BJ (cell line): Measurements from ENCODE around the gene ATE1. TPM values are rescaled to one million over a fixed set of nuclear protein-coding genes. Genes with fewer than 3 reads are reported as not detected.

ENCODE experiments used
- CTCF ChIA-PET: fragments of 350-600 bp; formaldehyde crosslinking; extraction: SDS; loops from one replicate; lab custom pipeline; 2021; ENCODE audit warnings: antibody characterized with exemption, inconsistent platforms; lab: Yijun Ruan, JAX
- POLR2A ChIA-PET: fragments of 300-600 bp; sonication (Branson Sonifier 250); formaldehyde crosslinking; extraction: SDS; loops from one replicate; lab custom pipeline; 2021; ENCODE audit warnings: antibody characterized with exemption; lab: Charles Lee
- DNase-seq: peaks from one replicate; pipeline ENCODE4 v3.0.0-alpha.2; 2011; ENCODE audit warnings: low read depth
- H3K27me3 ChIP-seq: 2 replicates; pipeline ENCODE4 v1.6.0; 2011; ENCODE audit warnings: low read length; ENCODE audit not compliant: control insufficient read depth, insufficient read depth
- H3K36me3 ChIP-seq: 2 replicates; pipeline ENCODE4 v1.5.1; 2011; ENCODE audit warnings: low read length; ENCODE audit not compliant: control insufficient read depth, insufficient read depth
- H3K4me3 ChIP-seq: 2 replicates; pipeline ENCODE4 v1.5.1; 2011; ENCODE audit warnings: low read depth, mild to moderate bottlenecking, control low read depth, low read length
- CTCF ChIP-seq: IDR thresholded peaks from 2 replicates; pipeline ENCODE4 v1.5.1; 2011; ENCODE audit warnings: low read depth, mild to moderate bottlenecking, control low read depth, inconsistent platforms, low read length, moderate library complexity; ENCODE audit not compliant: insufficient read depth
- polyA plus RNA-seq: library from polyadenylated mRNA; depleted of rRNA; stranded (reverse); fragments of >200 nt; gene quantifications from 2 replicates; pipeline ENCODE4 v1.2.3, GENCODE V29; 2011

Gene ATE1
- polyA plus RNA-seq, 1 experiment = 7.4 TPM

GRCh38 chr10:121740069-121740468 lies 187.8 kb downstream of the ATE1 start:
- no peak for DNase-seq
- Histone ChIP-seq H3K4me3 (no peak overlapping the region), H3K27me3 (no peaks in the 10 kb centered on the region), H3K36me3 (peaks cover 2% of the 10 kb centered on the region; the same call in 1 of the 2 replicates)
- ChIA-PET POLR2A (no interaction called here), CTCF (no interaction called here)
- no peak for TF ChIP-seq CTCF

- Histone ChIP-seq H3K4me3 (no peak overlapping the region), H3K27me3 (no peaks in the 10 kb centered on the region), H3K36me3 (peaks cover 2% of the 10 kb centered on the region; the same call in 1 of the 2 replicates)
- no peak for TF ChIP-seq CTCF
- CTCF ChIA-PET = no interaction called here
- no peak for DNase-seq
- POLR2A ChIA-PET = no interaction called here
Observed at GRCh38 chr10:121739114-121739513, 188.7 kb downstream of the ATE1 start.

GRCh38 chr10:121736315-121737130 lies 191.3 kb downstream of the ATE1 start:
- ChIA-PET POLR2A (no interaction called here), CTCF (interaction anchor here (0.6 to 2.5 kb wide), 5 partner anchors 88 to 794 kb away, joined by 3 to 9 read pairs (median 3); no protein-coding TSS in a partner anchor)
- no peak for DNase-seq
- Histone ChIP-seq H3K4me3 (no peak overlapping the region), H3K27me3 (no peaks in the 10 kb centered on the region), H3K36me3 (no peaks in the 10 kb centered on the region)
- no peak for TF ChIP-seq CTCF

- H3K4me3 ChIP-seq = no peak overlapping the region
- H3K27me3 ChIP-seq = no peaks in the 10 kb centered on the region
- CTCF ChIA-PET = interaction anchor here (0.6 to 2.5 kb wide), 7 partner anchors 9 to 792 kb away, joined by 3 to 8 read pairs (median 4); no protein-coding TSS in a partner anchor
- DNase-seq = no peak
- POLR2A ChIA-PET = no interaction called here
- no peak for TF ChIP-seq CTCF
- no peaks in the 10 kb centered on the region for H3K36me3 ChIP-seq
Observed at GRCh38 chr10:121735263-121735662, 192.6 kb downstream of the ATE1 start.

- CTCF ChIA-PET = interaction anchor here (0.6 to 2.2 kb wide), 8 partner anchors 10 to 792 kb away, joined by 3 to 7 read pairs (median 4); no protein-coding TSS in a partner anchor
- POLR2A ChIA-PET = no interaction called here
- no peaks in the 10 kb centered on the region for H3K36me3 ChIP-seq
- H3K4me3 ChIP-seq = no peak overlapping the region
- DNase-seq = no peak
- no peaks in the 10 kb centered on the region for H3K27me3 ChIP-seq
- TF ChIP-seq CTCF = peak; percentile 69
Observed at GRCh38 chr10:121734589-121735045, 193.2 kb downstream of the ATE1 start.
